Fibroblast of the conjunctiva (primary cell): ENCODE results near the gene TM7SF3.

Source experiments
- DNase-seq: peaks from one replicate; pipeline ENCODE4 v3.0.0-alpha.2; 2010; ENCODE audit warnings: low read depth

TM7SF3 gene

GRCh38 chr12:26929590-26929989 lies 84.6 kb downstream of the TM7SF3 start:
- no peak for DNase-seq

GRCh38 chr12:26928661-26929060 lies 85.5 kb downstream of the TM7SF3 start:
- DNase-seq, result no peak
